Gastroesophageal sphincter (tissue), 4 donors: Measurements from ENCODE around the gene NKD1. TPM values are rescaled to one million over a fixed set of nuclear protein-coding genes. Genes with fewer than 3 reads are reported as not detected.

Experiments
- ATAC-seq: fragments of 150-250 bp; one replicate; pipeline ENCODE4 v1.9.1; 2016; ENCODE audit warnings: mild to moderate bottlenecking, moderate library complexity
- H3K27ac ChIP-seq, 4 donors: fragments of 200-600 bp; sonication (generic) in 3 of 4; 1 replicate in 3 of 4; 2 replicates in 1 of 4; pipeline ENCODE4 v1.5.1; 2016 to 2019
- H3K27me3 ChIP-seq: fragments of 200-600 bp; sonication (generic); one replicate; pipeline ENCODE4 v1.5.1; 2019
- H3K36me3 ChIP-seq, 2 donors: fragments of 200-600 bp; sonication (generic); one replicate each; pipeline ENCODE4 v1.5.1; 2019; ENCODE audit warnings: control low read depth in 1 of 2
- H3K4me1 ChIP-seq, 3 donors: fragments of 200-600 bp; sonication (generic); 1 replicate in 2 of 3; 2 replicates in 1 of 3; pipeline ENCODE4 v1.5.1; 2016 to 2019; ENCODE audit warnings: control low read depth in 2 of 3
- H3K4me3 ChIP-seq, 2 donors: fragments of 200-600 bp; sonication (generic); one replicate each; pipeline ENCODE4 v1.5.1; 2019; ENCODE audit warnings: mild to moderate bottlenecking in 1 of 2, moderate library complexity in 1 of 2
- H3K9me3 ChIP-seq, 3 donors: fragments of 200-600 bp; sonication (generic); one replicate each; pipeline ENCODE4 v1.5.1; 2017 to 2019; ENCODE audit warnings: control low read depth in 2 of 3
- CTCF ChIP-seq, 4 experiments: fragments of 200-600 bp in 2 of 4; fragments of 450-650 bp in 2 of 4; sonication (generic) in 1 of 4; IDR thresholded peaks; one replicate each; pipeline ENCODE4 v1.5.1; 2017 to 2019; ENCODE audit warnings: antibody characterized with exemption in 4 of 4, mild to moderate bottlenecking in 2 of 4, moderate library complexity in 2 of 4
- EP300 ChIP-seq: sonication (generic); formaldehyde crosslinking; IDR thresholded peaks from one replicate; pipeline ENCODE4 v1.6.1; 2017; ENCODE audit warnings: antibody characterized with exemption, mild to moderate bottlenecking
- POLR2A ChIP-seq, 2 donors: fragments of 450-650 bp; IDR thresholded peaks; one replicate each; pipeline ENCODE4 v1.6.1; 2017; ENCODE audit warnings: antibody characterized with exemption in 2 of 2, mild to moderate bottlenecking in 2 of 2, moderate library complexity in 1 of 2
- POLR2AphosphoS5 ChIP-seq: sonication (generic); formaldehyde crosslinking; IDR thresholded peaks from one replicate; pipeline ENCODE4 v1.6.1; 2017; ENCODE audit warnings: antibody characterized with exemption
- WGBS, 2 donors: methylation state at CpG; one replicate each; pipeline ENCODE4 v1.1.5; 2018; ENCODE audit warnings: low coverage in 1 of 2; 5-methylcytosine and 5-hydroxymethylcytosine counted together
- total RNA-seq, 4 donors: library from RNA; depleted of rRNA; stranded (reverse); fragments of >200 nt; gene quantifications; one replicate each; pipeline ENCODE4 v1.1.0, GENCODE V29; 2016

NKD1 gene
- total RNA-seq, 4 donors from 2014 or later = 27.7 to 69.2 (median 48.7) TPM

- no peak overlapping the region for H3K27ac ChIP-seq
- no peaks in the 10 kb centered on the region for H3K27me3 ChIP-seq
- peaks cover 0 to 7% (median 0%) of the 10 kb centered on the region in 3 donors for H3K4me1 ChIP-seq
- H3K36me3 ChIP-seq = peaks cover 0 to 79% of the 10 kb centered on the region in 2 donors
- no peaks in the 10 kb centered on the region for H3K9me3 ChIP-seq
- TF ChIP-seq EP300 (no peak), POLR2AphosphoS5 (no peak), CTCF (IDR thresholded peaks at IDR 0.05) (no peak), POLR2A (IDR thresholded peaks at IDR 0.05) (no peak)
- H3K4me3 ChIP-seq = no peak overlapping the region
- no peak for ATAC-seq
- WGBS, 2 donors = 67 to 97% methylated on average over 5 to 6 of the region's 13 CpGs
These were observed 89.8 kb downstream of the NKD1 start for GRCh38 chr16:50637716-50638602.

- H3K4me1 ChIP-seq = peaks cover 0 to 11% (median 0%) of the 10 kb centered on the region in 3 donors
- H3K27ac ChIP-seq = no peak overlapping the region
- no peak for TF ChIP-seq POLR2A (IDR thresholded peaks at IDR 0.05)
- no peak for TF ChIP-seq POLR2AphosphoS5
- TF ChIP-seq CTCF (IDR thresholded peaks at IDR 0.05) = no peak
- TF ChIP-seq EP300 = no peak
- peaks cover 0 to 75% of the 10 kb centered on the region in 2 donors for H3K36me3 ChIP-seq
- H3K27me3 ChIP-seq = no peaks in the 10 kb centered on the region
- WGBS, 2 donors = 69 to 100% methylated on average over 1 to 5 of the region's 8 CpGs
- no peaks in the 10 kb centered on the region for H3K9me3 ChIP-seq
- ATAC-seq = no peak
- no peak overlapping the region for H3K4me3 ChIP-seq
These were observed 90.8 kb downstream of the NKD1 start for GRCh38 chr16:50638816-50639670.

GRCh38 chr16:50640391-50640790 lies 92.2 kb downstream of the NKD1 start:
- H3K27me3 ChIP-seq = no peaks in the 10 kb centered on the region
- no peak for ATAC-seq
- H3K4me1 ChIP-seq = peaks cover 0 to 20% (median 0%) of the 10 kb centered on the region in 3 donors
- WGBS, 2 donors = 89 to 96% methylated on average over 1 of the region's 1 CpG
- no peaks in the 10 kb centered on the region for H3K9me3 ChIP-seq
- peaks cover 0 to 63% of the 10 kb centered on the region in 2 donors for H3K36me3 ChIP-seq
- TF ChIP-seq POLR2A (IDR thresholded peaks at IDR 0.05) = no peak
- TF ChIP-seq POLR2AphosphoS5 = no peak
- no peak for TF ChIP-seq CTCF (IDR thresholded peaks at IDR 0.05)
- TF ChIP-seq EP300 = no peak
- no peak overlapping the region for H3K4me3 ChIP-seq
- H3K27ac ChIP-seq = no peak overlapping the region

- TF ChIP-seq EP300 = no peak
- no peak for TF ChIP-seq POLR2A (IDR thresholded peaks at IDR 0.05)
- no peak for TF ChIP-seq POLR2AphosphoS5
- TF ChIP-seq CTCF (IDR thresholded peaks at IDR 0.05) = no peak
- 86 to 93% methylated on average over 5 to 10 of the region's 15 CpGs for WGBS, 2 donors
- no peak for ATAC-seq
These were observed 93.0 kb downstream of the NKD1 start for GRCh38 chr16:50640919-50641817.

More at GRCh38 chr16:50640919-50641817, 93.0 kb downstream of the NKD1 start:
- no peak overlapping the region for H3K4me3 ChIP-seq
- peaks cover 0 to 20% (median 0%) of the 10 kb centered on the region in 3 donors for H3K4me1 ChIP-seq
- H3K36me3 ChIP-seq = peaks cover 0 to 56% of the 10 kb centered on the region in 2 donors
- no peaks in the 10 kb centered on the region for H3K27me3 ChIP-seq
- H3K27ac ChIP-seq = no peak overlapping the region
- H3K9me3 ChIP-seq = no peaks in the 10 kb centered on the region
